GM21515 (cell line): Measurements from ENCODE around the gene F2R.
"Not testable (repeated sequence)": the region's sequence is repeated elsewhere in the genome, so short reads cannot be mapped to it uniquely, and the experiment has no call there.

Experiments used
- ATAC-seq: cut with Tn5 transposase; IDR thresholded peaks from one replicate; pipeline ENCODE4 v1.9.1; 2021; ENCODE audit not compliant: unreplicated experiment

Gene F2R

DNA sequence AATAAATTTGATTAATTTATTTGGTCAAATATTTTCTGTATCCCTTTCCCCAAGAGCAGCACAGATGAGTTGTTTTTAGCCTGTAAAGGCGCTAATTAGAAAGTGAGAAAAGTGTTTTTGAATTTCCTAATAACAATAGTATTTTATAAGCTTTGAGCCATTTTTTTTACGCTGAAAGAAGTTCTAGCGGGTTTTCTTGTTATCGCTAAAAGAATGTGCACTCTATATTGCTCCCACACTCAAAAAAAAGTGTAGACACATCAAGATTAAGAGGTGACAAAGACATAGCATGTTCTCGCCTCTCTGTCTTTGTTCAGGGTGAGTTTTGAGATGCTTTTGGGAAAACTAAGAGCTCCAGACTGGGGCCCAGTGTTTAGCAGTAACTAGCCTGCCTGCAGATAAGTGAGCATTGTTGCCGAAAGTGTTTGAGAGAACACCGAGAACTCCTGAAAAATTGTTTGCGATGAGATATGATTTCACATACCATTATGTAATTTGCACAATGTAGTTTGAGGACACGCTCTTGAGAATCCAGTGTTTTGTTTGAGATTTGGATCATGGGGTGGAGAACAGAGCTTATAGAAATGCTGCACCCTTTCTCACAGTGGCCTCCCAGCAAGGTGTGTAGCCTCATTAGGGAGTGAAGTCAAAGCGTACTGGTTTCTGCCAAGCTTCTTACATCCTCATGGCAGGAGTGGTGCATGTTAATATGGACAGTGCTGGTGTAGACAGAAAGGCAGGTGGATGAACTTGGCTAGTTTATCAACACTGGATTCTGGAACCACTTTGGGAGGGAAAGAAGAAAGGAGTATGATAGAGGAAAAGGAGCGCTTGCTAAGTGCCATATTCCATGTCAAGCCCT, 1.5 kb downstream of the F2R start:
- no peak for ATAC-seq

DNA sequence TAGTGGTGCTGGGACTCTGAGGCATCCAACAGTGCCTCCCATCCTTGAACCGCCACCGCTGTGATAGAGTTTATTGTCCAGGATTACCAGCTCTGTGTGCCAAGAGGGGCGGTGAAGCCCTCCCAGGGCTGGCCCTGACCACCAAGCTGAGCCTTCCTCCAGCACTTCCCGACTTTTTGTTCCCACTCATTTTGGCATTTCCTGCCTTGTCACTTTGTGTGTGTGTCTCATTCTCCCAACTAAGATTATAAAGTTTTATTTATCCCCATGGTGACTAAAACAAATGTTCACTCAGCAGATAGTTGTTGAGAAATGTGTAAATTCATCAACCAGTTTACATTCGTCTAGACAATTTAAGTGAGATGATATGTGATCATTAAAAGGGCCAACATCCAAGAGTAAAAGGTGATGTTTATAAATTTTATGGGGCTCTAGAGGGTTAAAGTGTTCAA, 2.5 kb downstream of the F2R start:
- no peak for ATAC-seq

DNA sequence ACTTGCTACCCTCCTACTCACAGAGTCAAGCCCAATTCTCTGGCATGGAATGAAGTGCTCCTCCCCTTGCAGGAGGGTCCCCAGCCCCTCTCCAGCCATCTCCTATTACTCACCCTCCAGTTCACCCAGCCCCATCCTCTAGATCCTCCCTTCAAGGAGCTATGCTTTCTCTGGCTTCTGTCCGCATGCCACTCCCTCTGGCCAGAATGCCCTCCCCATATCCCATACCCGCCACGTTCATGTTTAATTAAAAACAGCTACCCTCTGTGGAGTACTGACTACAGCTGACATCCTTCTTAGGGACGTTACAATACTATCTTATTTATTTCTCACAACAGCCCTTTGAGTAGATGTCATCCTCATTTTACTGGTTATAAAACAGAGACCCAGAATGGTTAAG, 3.0 kb downstream of the F2R start:
- no peak for ATAC-seq

DNA sequence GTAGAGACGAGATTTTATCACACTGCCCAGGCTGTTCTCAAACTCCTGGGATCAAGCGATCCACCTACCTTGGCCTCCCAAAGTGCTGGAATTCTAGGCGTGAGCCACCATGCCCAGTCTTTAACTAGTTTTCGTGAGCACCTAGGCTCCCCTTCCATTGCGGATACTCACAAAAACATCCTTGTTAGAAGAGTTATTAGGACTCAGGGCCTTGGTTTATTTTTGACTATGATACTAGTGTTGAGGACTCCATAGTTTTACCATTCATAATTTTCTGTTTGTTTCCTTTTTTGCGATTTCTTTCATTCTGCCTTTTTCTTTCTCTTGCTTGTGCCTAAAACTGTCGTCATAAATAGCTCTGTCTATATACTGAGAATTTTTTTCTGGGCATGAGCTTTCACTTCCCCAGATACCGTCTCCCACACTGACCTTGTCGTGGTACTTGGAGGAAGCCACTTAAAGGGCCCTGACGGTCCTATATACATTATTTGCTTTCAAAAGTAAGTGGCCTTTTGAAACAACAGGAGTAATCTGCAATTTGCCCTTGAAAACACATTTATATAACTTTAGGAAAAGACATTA, 5.2 kb downstream of the F2R start:
- ATAC-seq = peak; percentile 93

DNA sequence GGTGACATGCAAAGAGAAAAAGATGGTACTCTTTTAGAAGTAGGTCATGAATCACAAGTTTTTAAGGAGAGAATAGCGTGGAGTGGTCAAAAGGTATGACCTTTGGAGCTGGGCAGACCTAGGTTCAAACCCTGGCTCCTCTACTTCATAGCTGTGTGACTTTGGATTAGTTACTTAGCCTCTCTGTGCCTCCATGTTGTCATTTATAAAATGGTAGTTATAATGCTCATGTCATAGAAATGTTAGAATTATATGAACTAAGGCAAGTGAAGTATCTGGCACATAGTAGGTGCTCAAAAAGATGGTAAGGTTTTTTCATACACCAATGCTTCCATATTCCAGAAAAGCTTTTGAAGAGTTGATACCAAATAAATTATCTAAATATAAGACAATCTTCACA, 7.3 kb downstream of the F2R start:
- ATAC-seq = no peak

DNA sequence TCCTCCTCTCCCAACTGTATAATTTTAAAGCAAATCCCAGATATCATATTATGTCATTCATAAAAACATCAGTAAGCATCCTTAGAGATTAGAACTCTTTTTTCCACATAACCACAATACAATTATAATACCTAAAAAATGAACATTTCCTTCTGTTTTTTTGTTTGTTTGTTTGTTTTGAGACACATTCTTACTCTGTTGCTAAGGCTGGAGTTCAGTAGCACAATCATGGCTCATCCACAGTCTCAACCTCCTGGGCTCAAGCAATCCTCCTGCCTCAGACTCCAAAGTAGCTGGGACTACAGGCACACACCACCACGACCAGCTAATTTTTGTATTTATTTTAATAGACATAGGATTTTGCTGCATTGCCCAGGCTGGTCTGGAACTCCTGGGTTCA, 8.0 kb downstream of the F2R start:
- no peak for ATAC-seq

DNA sequence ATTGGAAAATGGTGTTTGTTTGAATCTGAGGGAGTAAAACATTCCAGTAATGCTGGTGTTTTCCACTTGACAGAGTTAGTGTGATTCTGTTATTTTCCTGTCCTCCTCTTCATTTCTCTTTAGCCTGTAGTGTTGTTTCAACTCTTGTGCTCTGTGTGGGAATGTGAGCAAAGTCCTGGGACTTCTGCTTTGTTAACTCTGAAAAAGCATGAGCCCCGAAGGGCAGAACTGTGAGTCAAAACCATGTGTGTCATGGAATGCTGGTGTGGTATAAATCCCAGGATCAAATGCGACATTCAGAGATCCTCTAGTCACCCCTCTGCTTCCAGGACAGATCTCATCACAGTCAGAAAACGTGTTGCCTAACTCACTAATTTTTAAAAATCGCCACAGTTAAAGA, 8.9 kb downstream of the F2R start:
- ATAC-seq = no peak

DNA sequence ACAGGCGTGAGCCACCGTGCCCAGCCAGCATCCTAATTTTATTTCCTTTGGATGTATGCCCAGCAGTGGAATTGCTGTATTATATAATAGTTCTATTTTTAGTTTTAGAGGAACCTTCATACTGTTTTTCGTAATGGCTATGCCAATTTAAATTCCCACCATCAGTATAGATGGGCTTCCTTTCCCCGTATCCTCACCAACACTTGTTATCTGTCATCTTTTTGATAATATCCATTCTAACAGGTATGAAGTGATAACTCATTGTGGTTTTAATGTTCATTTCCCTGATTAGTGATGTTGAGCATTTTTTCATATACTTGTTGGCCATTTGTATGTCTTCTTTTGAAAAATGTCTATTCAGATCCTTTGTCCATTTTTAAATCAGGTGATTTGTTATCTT, 13.0 kb downstream of the F2R start:
- no peak for ATAC-seq

DNA sequence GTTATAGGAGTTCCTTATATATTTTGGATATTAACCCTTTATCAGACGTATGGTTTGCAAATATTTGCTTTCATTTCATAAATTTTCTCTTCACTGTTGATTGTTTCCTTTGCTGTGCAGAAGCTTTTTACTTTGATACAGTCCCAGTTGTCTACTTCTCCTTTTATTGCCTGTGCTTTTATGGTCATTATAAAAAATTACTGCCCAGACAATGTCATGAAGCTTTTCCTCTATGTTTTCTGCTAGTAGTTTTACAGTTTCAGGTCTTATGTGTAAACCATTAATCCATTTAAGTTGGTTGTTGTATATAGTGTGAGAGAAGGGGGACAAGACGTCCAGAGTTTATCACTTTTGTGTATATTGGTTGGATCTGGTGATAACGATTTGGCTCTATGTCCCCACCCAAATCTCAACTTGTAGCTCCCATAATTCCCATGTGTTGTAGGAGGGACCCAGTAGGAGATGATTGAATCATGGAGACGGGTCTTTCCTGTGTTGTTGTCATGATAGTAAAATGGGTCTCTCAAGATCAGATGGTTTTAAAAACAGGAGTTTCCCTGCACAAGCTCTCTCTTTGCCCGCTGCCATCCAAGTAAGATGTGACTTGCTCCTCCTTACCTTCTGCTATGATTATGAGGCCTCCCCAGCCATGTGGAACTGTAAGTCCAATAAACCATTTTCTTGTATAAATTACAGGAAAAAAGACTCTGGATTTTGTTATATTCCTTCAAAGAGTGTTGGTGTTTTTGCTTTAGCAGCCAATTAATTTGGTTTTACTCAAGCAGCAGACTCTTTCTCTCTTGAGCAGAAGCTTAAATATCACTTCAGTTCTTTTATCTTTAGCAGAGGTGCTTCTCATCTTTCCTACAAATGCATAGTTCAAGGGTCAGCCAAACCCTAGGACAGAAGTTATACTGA, 13.7 kb downstream of the F2R start:
- ATAC-seq = no peak

DNA sequence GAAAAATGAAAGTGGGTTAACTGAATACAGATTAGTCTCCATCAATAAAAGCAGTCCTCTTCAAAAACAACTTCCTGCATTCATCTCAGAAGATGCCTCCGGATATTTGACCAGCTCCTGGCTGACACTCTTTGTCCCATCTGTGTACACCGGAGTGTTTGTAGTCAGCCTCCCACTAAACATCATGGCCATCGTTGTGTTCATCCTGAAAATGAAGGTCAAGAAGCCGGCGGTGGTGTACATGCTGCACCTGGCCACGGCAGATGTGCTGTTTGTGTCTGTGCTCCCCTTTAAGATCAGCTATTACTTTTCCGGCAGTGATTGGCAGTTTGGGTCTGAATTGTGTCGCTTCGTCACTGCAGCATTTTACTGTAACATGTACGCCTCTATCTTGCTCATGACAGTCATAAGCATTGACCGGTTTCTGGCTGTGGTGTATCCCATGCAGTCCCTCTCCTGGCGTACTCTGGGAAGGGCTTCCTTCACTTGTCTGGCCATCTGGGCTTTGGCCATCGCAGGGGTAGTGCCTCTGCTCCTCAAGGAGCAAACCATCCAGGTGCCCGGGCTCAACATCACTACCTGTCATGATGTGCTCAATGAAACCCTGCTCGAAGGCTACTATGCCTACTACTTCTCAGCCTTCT, 16.6 kb downstream of the F2R start:
- peak; percentile 35 for ATAC-seq

DNA sequence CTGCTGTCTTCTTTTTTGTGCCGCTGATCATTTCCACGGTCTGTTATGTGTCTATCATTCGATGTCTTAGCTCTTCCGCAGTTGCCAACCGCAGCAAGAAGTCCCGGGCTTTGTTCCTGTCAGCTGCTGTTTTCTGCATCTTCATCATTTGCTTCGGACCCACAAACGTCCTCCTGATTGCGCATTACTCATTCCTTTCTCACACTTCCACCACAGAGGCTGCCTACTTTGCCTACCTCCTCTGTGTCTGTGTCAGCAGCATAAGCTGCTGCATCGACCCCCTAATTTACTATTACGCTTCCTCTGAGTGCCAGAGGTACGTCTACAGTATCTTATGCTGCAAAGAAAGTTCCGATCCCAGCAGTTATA, 17.1 kb downstream of the F2R start:
- ATAC-seq = peak; percentile 48

DNA sequence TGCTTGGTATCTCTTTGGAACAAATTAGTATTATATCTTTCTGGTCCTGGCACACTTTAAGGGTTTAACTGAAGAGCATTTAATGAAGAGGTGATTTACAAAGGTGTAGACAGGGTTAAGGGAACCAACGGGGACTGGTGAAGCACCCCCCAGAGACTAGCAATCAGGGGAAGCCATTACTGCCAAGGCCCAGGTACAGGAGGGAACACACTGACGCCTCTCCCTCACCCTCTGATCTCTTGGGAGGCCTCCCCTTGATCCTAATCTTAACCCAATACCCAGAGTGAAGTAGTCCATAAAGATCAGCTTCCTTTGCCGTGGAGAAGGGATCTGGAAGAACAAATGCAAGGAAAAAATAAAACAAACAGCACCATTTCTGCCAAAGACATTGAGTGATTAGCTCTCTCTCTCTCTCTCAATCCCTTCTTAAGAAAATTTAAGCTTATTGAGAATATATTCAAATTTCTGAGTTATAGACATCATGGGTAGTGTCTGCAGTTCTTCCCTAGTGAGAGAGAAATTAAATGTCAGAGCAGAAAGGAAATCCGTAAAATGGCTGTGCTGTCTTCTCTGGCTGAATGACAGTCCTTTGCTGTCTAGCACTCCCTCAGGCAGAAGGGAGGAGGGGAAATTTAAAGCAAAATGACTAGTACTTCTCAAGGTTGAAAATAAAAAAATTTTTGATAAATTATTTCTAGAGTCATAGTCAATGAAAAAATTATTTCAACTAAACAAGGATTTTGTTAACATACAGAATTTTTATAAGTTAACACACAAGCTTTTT, 20.0 kb downstream of the F2R start:
- ATAC-seq = no peak

DNA sequence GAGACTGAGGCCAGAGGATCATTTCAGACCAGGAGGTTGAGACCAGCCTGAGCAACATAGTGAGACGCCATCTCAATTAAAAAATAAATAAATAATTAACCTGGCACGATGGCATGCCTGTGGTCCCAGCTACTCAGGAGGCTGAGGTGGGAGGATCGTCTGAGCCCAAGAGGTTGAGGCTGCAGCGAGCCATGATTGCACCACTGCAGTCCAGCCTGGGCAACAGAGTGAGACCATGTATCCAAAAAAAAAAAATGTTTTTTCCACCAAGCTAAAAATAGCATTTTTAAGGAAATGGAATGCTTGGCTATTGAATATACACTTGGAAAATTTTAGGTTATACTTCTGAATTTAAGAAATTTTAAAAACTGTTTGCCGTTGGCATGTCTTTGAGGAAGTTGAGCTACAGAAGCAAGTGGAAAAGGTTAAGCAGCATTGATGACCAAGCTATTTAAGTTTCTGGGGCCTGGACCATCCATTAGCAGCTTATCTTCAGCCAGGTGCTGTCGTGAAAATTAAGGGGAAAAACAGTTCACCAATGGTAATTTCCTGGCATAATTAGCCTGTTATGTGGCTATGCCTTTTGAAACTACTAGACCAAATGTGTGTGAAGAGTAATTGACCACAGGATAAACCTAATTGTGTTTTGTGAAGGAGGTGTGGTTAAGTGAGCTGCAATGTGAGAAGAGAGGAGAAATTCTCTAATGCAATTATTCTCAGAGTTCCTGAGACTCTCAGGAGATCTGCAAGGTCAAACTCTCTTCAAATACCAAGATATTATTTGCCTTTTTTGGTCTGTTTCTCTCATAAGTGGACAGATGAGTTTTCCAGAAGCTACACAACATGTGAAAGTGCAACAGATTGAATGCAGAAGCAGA, 21.0 kb downstream of the F2R start:
- ATAC-seq = no peak

DNA sequence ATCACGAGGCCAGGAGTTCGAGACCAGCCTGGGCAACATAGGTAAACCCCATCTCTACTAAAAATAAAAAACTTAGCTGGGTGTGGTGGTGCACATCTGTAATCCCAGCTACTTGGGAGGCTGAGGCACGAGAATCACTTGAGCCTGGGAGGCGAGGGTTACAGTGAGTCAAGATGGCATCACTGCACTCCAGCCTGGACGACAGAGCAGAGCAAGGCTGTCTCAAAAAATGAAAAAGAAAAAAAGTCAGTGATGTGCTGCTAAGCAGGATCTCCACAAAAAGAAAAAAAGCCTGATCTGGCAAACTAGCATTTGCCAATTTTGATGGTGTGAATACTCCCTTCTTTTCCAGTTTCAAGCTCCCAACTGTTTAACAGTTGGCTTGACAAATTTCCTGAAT, 21.9 kb downstream of the F2R start:
- ATAC-seq = no peak

DNA sequence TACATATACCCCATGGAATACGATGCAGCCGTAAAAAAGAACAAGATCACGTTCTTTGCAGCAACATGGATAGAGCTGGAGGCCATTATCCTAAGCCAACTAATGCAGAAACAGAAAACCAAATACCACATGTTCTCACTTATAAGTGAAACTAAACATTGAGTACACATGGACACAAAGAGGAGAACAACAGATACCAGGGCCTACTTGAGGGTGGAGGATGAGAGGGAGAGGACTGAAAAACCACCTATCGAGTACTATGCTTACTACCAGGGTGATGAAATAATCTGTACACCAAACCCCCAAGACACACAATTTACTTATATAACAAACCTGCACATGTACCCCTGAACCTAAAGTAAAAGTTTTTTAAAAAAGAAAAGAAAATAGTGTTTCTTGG, 25.6 kb downstream of the F2R start:
- ATAC-seq = not testable (repeated sequence)

DNA sequence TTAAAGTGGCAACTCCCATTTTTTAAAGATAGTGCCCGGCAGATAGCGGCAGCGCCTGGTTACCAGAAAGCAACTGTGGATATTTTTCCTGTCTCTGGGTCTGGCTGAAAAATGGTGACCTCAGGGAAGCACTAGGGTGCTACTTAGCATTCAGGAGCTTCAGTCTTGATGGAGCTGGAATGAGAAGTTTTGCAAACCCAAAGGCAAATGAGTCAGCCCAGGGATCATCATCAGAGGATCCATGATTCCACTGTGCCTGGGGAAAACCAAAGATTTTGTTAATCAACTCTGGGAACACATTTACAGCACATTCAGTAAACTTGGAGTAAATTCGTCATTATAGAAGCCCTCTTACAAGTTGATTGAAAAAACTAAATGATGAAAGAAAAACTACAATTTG, 26.7 kb downstream of the F2R start:
- no peak for ATAC-seq

DNA sequence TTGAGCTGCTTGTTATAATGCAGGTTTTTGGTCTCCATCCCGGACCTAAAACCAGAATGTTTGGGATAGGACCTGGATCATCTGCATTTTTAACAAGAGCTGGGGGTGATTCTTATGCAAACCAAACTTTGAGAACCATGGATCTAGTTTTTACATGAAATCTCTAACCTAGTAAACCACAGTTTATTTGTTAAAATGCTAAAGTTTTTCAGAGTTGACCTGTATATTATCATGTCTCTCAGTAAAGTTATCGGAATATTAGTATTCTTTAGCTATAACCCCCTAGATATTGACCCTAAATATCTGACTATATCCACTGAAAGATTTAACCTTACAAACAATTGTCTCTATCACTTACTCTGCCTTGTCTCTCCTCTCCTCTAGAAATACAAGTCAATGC, 28.7 kb downstream of the F2R start:
- ATAC-seq = no peak

DNA sequence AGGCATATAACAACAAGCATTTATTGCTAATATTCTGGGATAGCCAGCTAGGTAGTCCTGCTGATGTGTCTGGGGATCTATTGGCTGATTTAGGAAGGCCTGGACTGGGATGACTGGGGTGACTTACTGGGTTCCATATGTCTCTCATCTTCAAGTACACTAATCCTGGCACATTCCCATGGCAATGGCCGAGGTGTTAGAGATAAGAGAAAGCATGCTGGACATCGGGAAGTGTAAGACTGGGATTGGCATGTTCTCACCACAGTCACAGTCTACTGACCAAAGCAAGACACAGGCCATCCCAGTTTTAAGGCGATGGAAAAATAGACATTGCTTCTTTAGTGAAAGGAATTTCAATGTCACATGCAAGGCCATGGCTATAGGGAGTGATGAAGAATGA, 29.7 kb downstream of the F2R start:
- ATAC-seq = no peak

DNA sequence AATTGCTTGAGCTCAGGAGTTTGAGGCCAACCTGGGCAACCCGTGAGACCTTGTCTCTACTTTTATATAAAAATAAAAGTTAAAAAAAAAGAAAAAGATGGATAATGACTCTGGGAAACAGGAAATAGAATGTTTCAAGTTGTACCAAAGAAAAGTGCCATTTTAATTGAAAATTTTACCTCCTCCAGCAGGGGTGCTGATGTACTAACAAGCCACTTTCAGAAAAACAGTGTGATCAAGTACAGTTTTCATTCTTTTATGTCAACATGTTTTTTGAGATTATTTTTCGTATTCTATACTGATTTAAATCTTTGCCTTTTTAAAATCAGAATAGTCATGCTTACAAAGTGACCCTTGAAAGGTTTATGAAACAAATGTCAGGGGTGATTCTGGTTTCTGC, 30.8 kb downstream of the F2R start:
- no peak for ATAC-seq

DNA sequence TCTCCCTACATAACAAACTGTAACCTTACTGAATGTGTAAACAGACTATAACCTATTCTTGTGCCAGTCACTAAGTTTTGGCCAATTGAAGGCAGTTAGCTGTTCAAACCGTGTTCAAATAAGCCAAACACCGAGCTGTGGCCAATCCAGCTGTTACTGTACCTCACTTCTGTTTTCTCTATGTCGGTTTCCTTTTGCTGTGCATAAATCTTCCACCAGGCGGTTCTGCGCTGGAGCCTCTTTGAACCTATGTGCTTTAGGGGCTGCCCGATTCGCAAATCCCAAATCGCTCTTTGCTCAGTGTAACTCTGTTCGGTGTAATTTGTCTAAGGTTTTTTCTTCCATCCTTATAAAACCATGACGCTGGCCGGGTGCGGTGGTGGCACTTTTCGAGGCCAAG, 31.8 kb downstream of the F2R start:
- ATAC-seq = no peak
